CD4-positive, alpha-beta T cell treated with Interleukin-1 beta for 1 hour (primary cell): ENCODE results near the gene RFX5.
A peak's percentile ranks its signal among the peaks of the same experiment; 100 is the strongest.
"Not testable (repeated sequence)": the region's sequence is repeated elsewhere in the genome, so short reads cannot be mapped to it uniquely, and the experiment has no call there.

Experiments used
- DNase-seq, 2 donors: peaks; one replicate each; pipeline ENCODE4 v3.0.0-alpha.2; 2020 to 2022

The RFX5 gene

GRCh38 chr1:151346769-151347522, at the start of gene RFX5:
Gene RFX5 (minus strand): TSS chr1:151347252. CDS start chr1:151346320, 932 bp downstream.
- DNase-seq: peak; percentile 98

- DNase-seq: not testable (repeated sequence)
Observed at GRCh38 chr1:151396265-151396664, 49.2 kb upstream of the RFX5 start.

DNA sequence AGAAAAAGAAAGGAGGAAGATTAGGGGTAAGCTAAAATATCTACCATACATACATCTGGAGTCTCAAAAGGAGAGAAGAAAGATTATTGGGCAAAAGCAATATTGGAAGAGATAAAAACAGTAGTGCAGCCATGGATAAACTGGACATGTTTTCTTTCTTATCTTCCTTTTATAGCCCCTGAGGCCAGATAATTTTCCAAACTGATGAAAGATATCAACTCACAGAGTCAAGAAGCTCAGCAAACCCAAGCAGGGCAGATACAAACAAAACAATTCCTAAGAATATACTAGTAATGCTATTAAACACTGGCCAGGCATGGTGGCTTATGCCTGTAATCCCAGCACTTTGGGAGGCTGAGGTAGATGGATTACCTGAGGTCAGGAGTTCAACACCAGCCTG, 46.5 kb upstream of the RFX5 start:
- no peak for DNase-seq

DNA sequence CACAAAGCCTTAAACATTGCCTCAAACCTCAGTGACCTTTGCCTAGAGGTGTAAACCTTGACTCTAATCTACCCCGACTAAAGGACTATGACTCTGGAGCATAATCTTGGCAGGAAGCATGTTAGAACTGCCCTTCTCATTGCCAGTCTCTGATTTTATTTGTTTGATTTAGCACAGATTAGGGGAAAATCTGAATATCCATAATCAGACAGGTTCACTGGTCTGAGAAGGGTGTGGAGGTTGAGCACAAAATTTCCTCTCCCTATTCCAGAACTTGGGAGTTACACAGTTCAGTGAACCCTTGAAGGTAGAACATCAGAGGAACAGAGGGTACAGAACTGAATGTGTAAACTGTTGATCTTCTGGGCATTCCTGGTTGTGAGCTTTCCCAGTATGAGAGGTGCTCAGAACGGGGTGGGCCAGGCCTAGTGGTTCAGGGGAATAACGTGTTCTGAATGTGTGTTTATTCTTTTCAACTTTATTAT, 44.1 kb upstream of the RFX5 start:
- no peak for DNase-seq

GRCh38 chr1:151390221-151391078, 43.4 kb upstream of the RFX5 start:
- not testable (repeated sequence) for DNase-seq

DNA sequence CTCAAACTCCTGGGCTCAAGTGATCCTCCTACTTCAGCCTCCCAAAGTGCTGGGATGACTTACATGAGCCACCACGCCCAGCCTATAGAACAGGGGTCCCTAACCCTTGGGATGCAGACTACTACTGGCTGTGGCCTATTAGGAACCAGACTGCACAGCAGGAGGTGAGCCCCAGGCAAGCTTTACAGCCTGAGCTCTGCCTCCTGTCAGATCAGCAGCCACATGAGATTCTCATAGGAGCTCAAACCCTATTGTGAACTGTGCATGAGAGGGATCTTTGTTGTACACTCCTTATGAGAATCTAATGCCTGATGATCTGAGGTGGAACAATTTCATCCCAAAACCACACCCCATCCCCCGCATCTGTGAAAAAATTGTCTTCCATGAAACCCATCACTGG, 39.0 kb upstream of the RFX5 start:
- no peak for DNase-seq

DNA sequence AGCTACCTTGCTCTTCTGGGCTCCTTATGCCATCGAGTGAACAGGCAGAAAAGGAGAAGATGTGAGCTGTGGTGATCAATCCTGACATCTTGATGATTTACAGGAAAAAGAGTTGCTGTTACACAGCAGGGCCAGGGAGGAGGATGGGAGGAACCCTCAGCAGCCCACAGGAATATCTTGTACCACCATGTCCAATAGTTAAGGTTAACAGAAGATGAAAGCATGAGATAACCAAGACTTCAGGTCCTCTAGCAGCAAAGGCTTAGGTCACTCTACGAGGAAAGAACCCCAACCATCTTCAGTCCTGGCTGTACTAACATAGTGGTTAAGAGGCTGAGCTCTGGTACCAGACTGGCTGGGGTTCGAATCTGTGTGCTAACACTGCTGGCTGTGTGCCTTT, 37.5 kb upstream of the RFX5 start:
- DNase-seq: no peak

DNA sequence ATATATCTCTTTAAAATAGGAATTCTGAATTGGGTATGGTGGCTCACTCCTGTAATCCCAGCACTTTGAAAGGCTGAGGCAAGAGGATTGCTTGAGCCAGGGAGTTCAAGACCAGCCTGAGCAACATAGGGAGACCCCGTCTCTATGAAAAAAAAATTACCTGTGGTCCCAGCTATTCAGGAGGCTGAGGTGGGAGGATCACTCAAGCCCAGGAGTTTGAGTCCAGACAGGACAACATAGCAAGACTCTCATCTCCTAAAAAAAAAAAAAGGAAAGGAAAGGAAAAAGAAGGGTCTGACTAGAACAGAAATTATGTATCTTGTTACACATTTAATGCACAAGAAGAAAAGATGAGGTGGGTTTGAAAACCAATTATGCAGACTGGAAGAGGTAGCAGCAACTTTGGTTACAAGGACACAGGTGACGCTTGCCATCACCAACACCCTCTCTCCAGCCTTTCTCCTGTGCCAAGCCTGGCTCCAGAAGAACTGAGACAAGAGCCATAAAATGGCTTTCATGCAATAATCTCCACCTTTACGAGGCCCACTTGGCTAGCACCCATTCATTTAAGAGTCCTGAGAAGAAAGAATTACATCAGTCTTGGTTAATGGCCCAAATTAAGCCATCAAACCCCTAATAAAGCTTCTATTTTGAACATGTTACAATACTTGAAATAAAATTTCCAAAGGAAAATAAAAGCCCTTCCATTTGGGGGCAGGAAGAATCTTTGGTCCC, 30.3 kb upstream of the RFX5 start:
- no peak for DNase-seq

- no peak for DNase-seq
Observed at GRCh38 chr1:151373196-151373595, 26.1 kb upstream of the RFX5 start.

- DNase-seq: no peak
Observed at GRCh38 chr1:151372058-151372934, 25.2 kb upstream of the RFX5 start, which contains the start of gene SELENBP1. Gene SELENBP1 (minus strand): TSS chr1:151372705. CDS start chr1:151372641, 64 bp downstream.

DNA sequence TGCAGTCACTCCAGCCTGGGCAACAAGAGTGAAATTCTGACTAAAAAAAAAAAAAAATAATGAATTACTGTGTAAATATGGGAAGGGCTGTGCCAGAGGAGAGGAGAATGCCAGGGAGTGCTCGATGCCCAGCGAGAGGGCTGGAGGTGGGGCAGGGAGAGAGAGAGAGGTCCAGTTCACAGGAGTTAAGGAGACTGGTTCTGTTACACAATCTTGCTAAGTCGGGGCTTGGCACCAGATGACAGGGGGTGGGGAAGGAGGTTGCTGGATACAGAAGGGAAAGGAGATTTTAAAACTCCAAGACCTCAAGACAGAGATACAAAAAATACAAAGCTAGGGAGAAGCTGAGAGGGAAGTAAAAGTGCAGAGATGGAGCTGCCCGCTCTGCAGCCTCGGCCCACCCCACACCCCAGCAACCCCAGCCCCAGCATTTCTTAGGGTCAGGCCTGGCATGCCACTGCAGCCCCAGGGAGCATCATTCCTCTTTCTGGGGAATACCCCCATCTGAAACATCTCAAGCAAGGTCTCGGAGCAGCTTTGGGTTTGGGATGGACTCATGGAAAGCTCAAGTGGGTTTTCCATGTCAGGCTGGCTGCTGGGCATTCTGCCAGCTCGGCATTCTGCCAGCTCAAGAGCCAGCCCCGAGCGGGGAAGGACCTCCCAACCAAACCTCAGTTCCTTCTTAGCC, 24.5 kb upstream of the RFX5 start:
- no peak for DNase-seq

GRCh38 chr1:151370211-151370911, 23.3 kb upstream of the RFX5 start:
- no peak for DNase-seq

GRCh38 chr1:151369621-151370048, 22.6 kb upstream of the RFX5 start:
- DNase-seq: no peak

DNA sequence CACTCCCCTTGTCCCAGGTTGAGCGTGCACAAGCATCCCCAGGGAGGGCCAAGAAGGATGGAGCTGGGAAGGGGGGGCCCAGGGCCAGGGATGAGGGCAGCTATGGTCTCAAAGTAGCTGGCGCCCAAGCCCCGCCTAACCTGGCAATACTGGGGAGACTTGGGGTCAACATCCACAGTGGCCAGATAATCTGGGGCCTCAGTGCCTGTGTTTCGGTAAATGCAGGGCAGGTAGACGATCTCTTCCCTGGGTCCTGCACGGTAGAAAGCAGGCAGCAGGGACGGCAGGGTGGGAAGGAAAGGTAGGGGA, 22.2 kb upstream of the RFX5 start:
- DNase-seq: no peak

DNA sequence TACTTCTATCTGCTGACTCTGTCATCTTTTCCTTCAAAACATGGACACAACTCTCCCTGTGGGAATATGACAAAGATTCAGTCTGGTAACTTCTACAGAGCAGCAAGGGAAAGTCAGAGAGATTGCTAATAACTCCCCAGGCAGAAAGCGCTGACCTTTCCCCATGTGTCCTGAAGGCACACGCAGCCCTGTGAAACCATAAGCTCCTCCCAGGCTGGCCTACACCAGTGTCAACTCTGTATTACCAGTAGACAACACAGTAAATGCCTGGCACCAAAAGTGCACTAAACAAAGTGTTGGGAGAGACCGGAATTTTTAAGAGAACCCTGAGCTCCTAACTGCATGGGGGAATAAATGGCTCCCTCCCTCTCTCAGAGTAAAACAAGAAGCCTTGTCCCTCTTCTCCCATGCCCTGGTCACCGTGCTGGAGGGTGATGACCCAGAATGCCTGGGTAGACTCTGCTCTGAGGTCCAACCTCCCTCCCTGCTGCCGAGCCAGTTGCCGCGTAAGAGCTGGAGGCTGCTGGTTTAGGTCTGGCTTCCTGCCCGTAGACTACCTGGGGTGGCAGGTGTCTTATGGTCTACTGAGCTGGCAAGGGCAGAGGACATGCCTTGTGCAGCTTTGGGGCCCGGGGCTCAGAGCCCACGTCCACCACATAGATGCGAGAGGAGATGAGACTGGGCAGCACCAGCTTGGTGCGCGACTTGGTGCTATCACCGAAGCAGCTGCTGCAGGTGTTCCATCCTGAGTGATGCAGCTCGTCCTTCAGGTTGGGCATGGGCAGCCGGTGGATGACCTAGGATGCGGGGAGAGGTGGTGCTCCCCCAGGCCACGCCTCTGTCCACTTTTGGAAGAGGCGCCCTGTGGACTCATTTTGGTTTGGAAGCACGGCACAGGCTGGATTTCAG, 21.6 kb upstream of the RFX5 start:
- no peak for DNase-seq

GRCh38 chr1:151367658-151368392, 20.8 kb upstream of the RFX5 start:
- DNase-seq: no peak

- DNase-seq: no peak
Observed at GRCh38 chr1:151364996-151365395, 17.9 kb upstream of the RFX5 start.

DNA sequence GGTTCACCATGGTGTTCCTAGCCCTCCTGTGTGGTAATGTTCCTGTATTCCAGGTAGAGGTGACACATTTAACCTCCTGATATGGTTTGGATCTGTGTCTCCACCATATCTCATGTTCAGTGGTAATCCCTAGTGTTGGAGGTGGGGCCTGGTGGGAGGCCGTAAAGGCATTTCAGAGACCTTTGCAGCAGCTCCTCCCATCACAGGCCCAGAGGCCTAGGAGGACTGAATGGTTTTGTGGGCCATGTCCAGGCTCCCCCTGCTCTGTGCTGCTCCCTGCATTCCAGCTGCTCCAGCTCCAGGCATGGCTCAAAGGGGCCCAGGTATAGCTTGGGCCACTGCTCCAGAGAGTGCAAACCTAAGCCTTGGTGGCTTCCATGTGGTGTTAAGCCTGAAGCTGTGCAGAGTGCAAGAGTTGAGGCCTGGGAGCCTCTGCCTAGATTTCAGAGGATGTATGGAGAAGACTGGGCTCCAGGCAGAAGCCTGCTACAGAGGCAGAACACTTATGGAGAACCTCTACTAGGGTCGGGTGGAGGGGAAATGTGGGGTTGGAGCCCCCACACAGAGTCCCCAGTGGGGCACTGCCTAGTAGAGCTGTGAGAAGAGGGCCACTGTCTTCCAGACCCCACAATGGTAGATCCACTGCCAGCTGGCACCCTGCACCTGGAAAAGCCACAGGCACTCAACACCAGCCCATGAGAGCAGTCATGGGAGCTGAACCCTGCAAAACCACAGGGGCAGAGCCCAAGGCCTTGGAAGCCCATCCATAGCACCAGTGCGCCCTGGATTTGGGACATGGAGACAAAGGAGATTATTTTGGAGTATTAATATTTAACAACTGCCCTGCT, 15.5 kb upstream of the RFX5 start:
- DNase-seq: no peak
